Astrocyte of the cerebellum (primary cell): ENCODE data around the gene FRMD4A.

Experiments used
- DNase-seq: peaks from one replicate; pipeline ENCODE4 v3.0.0-alpha.2; 2011; ENCODE audit warnings: low read depth
- H3K4me3 ChIP-seq: 2 replicates; pipeline ENCODE4 v1.5.1; 2011; ENCODE audit warnings: mild to moderate bottlenecking, low read depth, low read length, moderate library complexity
- in situ Hi-C: cut with HindIII; loops from 2 replicates; pipeline ENCODE4 v1.10.0; 2017; ENCODE audit warnings: low sequenced_read_pairs
- TF ChIP-seq, protein P1 (sequence below): IDR thresholded peaks from 2 replicates; pipeline ENCODE4 v1.5.1; 2012; ENCODE audit warnings: low read length, low read depth, moderate library complexity, mild to moderate bottlenecking; ENCODE audit errors: missing control alignments

The FRMD4A gene

GRCh38 chr10:14360515-14360914, 29.8 kb upstream of the FRMD4A start:
- no peak for DNase-seq
- H3K4me3 ChIP-seq = no peak overlapping the region
- in situ Hi-C loops = no loop called here
- TF ChIP-seq, protein P1, sequence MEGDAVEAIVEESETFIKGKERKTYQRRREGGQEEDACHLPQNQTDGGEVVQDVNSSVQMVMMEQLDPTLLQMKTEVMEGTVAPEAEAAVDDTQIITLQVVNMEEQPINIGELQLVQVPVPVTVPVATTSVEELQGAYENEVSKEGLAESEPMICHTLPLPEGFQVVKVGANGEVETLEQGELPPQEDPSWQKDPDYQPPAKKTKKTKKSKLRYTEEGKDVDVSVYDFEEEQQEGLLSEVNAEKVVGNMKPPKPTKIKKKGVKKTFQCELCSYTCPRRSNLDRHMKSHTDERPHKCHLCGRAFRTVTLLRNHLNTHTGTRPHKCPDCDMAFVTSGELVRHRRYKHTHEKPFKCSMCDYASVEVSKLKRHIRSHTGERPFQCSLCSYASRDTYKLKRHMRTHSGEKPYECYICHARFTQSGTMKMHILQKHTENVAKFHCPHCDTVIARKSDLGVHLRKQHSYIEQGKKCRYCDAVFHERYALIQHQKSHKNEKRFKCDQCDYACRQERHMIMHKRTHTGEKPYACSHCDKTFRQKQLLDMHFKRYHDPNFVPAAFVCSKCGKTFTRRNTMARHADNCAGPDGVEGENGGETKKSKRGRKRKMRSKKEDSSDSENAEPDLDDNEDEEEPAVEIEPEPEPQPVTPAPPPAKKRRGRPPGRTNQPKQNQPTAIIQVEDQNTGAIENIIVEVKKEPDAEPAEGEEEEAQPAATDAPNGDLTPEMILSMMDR = no peak

DNA sequence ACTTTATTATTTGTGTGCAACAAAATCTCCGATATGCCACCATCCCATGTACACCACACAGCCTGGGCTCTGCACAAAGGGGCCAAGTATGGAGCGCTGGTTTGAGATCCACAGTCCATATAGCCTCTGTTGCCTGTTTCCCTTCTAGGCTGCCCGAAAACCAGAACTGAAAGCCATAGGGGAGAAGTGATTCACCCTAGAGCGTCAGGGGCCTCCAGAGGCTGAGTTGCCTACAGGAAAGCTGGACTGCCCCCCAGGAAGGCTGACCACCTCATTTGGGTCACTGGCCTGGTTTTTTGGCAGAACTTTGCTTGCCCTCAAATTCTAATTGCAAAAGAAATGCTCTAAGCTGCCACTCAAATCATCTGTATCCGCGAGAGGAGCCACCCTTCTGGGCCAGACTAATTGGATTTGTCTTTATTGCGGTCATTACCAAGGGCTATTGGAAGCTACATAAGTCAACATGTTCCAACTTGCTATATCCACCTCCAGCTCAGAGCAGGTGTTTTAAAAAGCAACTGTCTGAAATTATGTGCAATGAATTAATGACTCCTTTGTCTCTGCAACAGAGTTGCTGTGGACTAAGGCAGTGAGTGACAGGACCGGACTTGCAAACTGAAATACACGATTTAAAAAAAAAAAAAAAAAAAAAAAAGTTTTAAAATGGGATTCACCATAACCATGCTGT, 28.3 kb upstream of the FRMD4A start:
- in situ Hi-C loops = no loop called here
- TF ChIP-seq, protein P1 = no peak
- peak; percentile 63 for DNase-seq
- no peak overlapping the region for H3K4me3 ChIP-seq

GRCh38 chr10:14356921-14357320, 26.2 kb upstream of the FRMD4A start:
- in situ Hi-C loops = no loop called here
- DNase-seq = peak; percentile 85
- no peak overlapping the region for H3K4me3 ChIP-seq
- TF ChIP-seq, protein P1 = no peak

- TF ChIP-seq, protein P1 = no peak
- DNase-seq = no peak
- in situ Hi-C loops = no loop called here
- no peak overlapping the region for H3K4me3 ChIP-seq
Observed at GRCh38 chr10:14355750-14356149, 25.0 kb upstream of the FRMD4A start.

DNA sequence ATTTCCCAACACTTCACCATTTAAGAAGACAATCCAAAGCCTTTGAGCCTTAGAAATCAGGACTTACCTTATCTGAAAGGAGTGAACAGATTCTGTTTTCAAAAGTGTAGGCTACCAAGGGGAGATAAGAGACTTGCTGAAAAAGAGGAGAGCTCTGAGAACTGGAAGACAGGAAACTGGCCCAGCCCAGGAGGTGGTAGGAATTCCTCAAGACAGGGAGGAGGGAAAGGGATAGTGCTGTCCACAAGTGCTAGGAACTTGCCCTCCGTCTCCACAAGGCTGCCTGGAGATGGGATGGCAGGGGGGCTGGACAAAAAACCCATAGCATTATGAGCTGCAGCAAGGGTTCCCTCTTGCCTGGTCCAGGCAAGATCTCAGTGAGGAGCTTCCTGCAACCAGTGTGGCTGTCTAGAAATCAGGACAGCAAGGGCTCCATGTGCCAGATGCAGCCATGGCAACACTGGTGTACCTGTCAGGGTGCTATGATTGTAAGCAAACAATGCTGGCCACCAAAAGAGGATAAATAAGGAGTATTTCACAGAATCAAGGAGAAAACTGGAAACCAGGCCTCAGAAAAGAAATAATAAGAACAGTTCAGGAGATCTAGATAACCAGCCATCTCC, 22.7 kb upstream of the FRMD4A start:
- TF ChIP-seq, protein P1 = no peak
- no peak for DNase-seq
- in situ Hi-C loops = no loop called here
- no peak overlapping the region for H3K4me3 ChIP-seq

- in situ Hi-C loops = no loop called here
- no peak for DNase-seq
- H3K4me3 ChIP-seq = no peak overlapping the region
- TF ChIP-seq, protein P1 = no peak
Observed at GRCh38 chr10:14350006-14350405, 19.3 kb upstream of the FRMD4A start.
